Colonic mucosa (tissue), 4 donors: ENCODE measurements around the gene GPR32. TPM values are rescaled to one million over a fixed set of nuclear protein-coding genes. Genes with fewer than 3 reads are reported as not detected.

Experiments
- DNase-seq: peaks from one replicate; pipeline ENCODE4 v3.0.0-alpha.2; 2020
- H3K27ac ChIP-seq: fragments of 200-600 bp; one replicate; pipeline ENCODE4 v1.8.0; 2021
- H3K27me3 ChIP-seq: fragments of 200-600 bp; one replicate; pipeline ENCODE4 v1.8.0; 2021
- H3K36me3 ChIP-seq: fragments of 200-600 bp; one replicate; pipeline ENCODE4 v1.8.0; 2021
- H3K4me1 ChIP-seq: fragments of 200-600 bp; one replicate; pipeline ENCODE4 v1.8.0; 2021; ENCODE audit warnings: mild to moderate bottlenecking
- H3K4me3 ChIP-seq: fragments of 200-600 bp; one replicate; pipeline ENCODE4 v1.8.0; 2021
- H3K9ac ChIP-seq, 2 donors: one replicate each; pipeline ENCODE4 v1.7.0; 2013; ENCODE audit warnings: control low read depth in 2 of 2, low read depth in 2 of 2, low read length in 2 of 2
- H3K9me3 ChIP-seq: fragments of 200-600 bp; one replicate; pipeline ENCODE4 v1.8.0; 2021
- CTCF ChIP-seq: fragments of 200-600 bp; IDR thresholded peaks from one replicate; pipeline ENCODE4 v1.8.0; 2022; ENCODE audit warnings: antibody characterized with exemption, mild to moderate bottlenecking
- intact Hi-C: fragments of 100-400 bp; cut with DNase I; formaldehyde crosslinking; loops from one replicate; pipeline ENCODE4 v1.14.1; 2022
- total RNA-seq, 2 donors: library from RNA; stranded (reverse); fragmentation: NEBNext Ultra II Directional in 1 of 2; extraction: Animal tissue kit (Norgen Biotek cat#: 25700) in 1 of 2; gene quantifications; one replicate each; pipeline ENCODE4 v1.2.1, GENCODE V29; 2021
- donor health status: healthy.
- donor health status: DM: no; HTN: no; CAD: no.
- donor health status: DM: no; HTN: no; CAD: no.

Gene GPR32
- total RNA-seq, 2 donors from 2014 or later, result not detected

- no peaks in the 10 kb centered on the region for H3K4me1 ChIP-seq
- no peaks in the 10 kb centered on the region for H3K36me3 ChIP-seq
- no peak for TF ChIP-seq CTCF
- H3K27ac ChIP-seq, result no peak overlapping the region
- H3K9me3 ChIP-seq, result no peaks in the 10 kb centered on the region
- H3K9ac ChIP-seq, result no peak overlapping the region
- intact Hi-C loops, result no loop called here
- no peaks in the 10 kb centered on the region for H3K27me3 ChIP-seq
- no peak for DNase-seq
- H3K4me3 ChIP-seq, result no peak overlapping the region
These were observed 25.9 kb downstream of the GPR32 start for GRCh38 chr19:50796128-50796633.

GRCh38 chr19:50796634-50797428 is 26.6 kb downstream of the GPR32 start:
- Histone ChIP-seq H3K36me3 (no peaks in the 10 kb centered on the region), H3K27ac (no peak overlapping the region), H3K4me3 (no peak overlapping the region), H3K9me3 (no peaks in the 10 kb centered on the region), H3K9ac (no peak overlapping the region), H3K27me3 (no peaks in the 10 kb centered on the region), H3K4me1 (no peaks in the 10 kb centered on the region)
- DNase-seq, result no peak
- no peak for TF ChIP-seq CTCF
- intact Hi-C loops, result no loop called here

- H3K4me3 ChIP-seq, result no peak overlapping the region
- intact Hi-C loops, result no loop called here
- H3K27me3 ChIP-seq, result no peaks in the 10 kb centered on the region
- H3K9me3 ChIP-seq, result no peaks in the 10 kb centered on the region
- no peaks in the 10 kb centered on the region for H3K36me3 ChIP-seq
- H3K27ac ChIP-seq, result no peak overlapping the region
- H3K4me1 ChIP-seq, result no peaks in the 10 kb centered on the region
- TF ChIP-seq CTCF, result no peak
- no peak for DNase-seq
- no peak overlapping the region for H3K9ac ChIP-seq
These were observed 27.1 kb downstream of the GPR32 start for GRCh38 chr19:50797429-50797780.

- no peak overlapping the region for H3K27ac ChIP-seq
- no peak overlapping the region for H3K4me3 ChIP-seq
- H3K36me3 ChIP-seq, result no peaks in the 10 kb centered on the region
- no peaks in the 10 kb centered on the region for H3K27me3 ChIP-seq
- intact Hi-C loops, result no loop called here
- TF ChIP-seq CTCF, result no peak
- H3K9ac ChIP-seq, result no peak overlapping the region
- H3K4me1 ChIP-seq, result peaks cover 5% of the 10 kb centered on the region
- no peaks in the 10 kb centered on the region for H3K9me3 ChIP-seq
- no peak for DNase-seq
These were observed 27.8 kb downstream of the GPR32 start for GRCh38 chr19:50797781-50798658.

- TF ChIP-seq CTCF, result no peak
- H3K9ac ChIP-seq, result no peak overlapping the region
- peaks cover 7% of the 10 kb centered on the region for H3K4me1 ChIP-seq
- H3K36me3 ChIP-seq, result no peaks in the 10 kb centered on the region
- H3K27me3 ChIP-seq, result no peaks in the 10 kb centered on the region
- intact Hi-C loops, result no loop called here
- no peaks in the 10 kb centered on the region for H3K9me3 ChIP-seq
- H3K4me3 ChIP-seq, result no peak overlapping the region
- no peak for DNase-seq
- no peak overlapping the region for H3K27ac ChIP-seq
These were observed 28.6 kb downstream of the GPR32 start for GRCh38 chr19:50798659-50799546.
